SK-N-SH treated with all-trans-retinoic acid at 6 μM for 48 hours (cell line): ENCODE results near the gene WFS1.

Experiments used
- ATAC-seq: fragments of 200-7000 bp; cut with Tn5 transposase; 3 replicates; pipeline ENCODE4 v1.9.1; 2020; ENCODE audit warnings: mild to moderate bottlenecking, moderate library complexity
- ARNTL ChIP-seq: fragments of 450-650 bp; formaldehyde crosslinking; IDR thresholded peaks from 2 replicates; pipeline ENCODE4 v1.5.0; 2020; ENCODE audit warnings: low read depth, mild to moderate bottlenecking, moderate library complexity, borderline replicate concordance
- BACH2 ChIP-seq: fragments of 250-450 bp; sonication (Bioruptor Pico); IDR thresholded peaks from 2 replicates; pipeline ENCODE4 v1.9.0; 2021; ENCODE audit warnings: mild to moderate bottlenecking, borderline replicate concordance
- CSDC2 ChIP-seq: fragments of 250-450 bp; sonication (Bioruptor Pico); IDR thresholded peaks from 2 replicates; pipeline ENCODE4 v1.5.0; 2020; ENCODE audit warnings: mild to moderate bottlenecking, moderate library complexity
- CSRNP3 ChIP-seq: fragments of 250-450 bp; sonication (Bioruptor Pico); IDR thresholded peaks from 2 replicates; pipeline ENCODE4 v1.5.1; 2021; ENCODE audit warnings: mild to moderate bottlenecking, moderate library complexity
- ESRRG ChIP-seq: fragments of 250-450 bp; sonication (Bioruptor Pico); IDR thresholded peaks from 2 replicates; pipeline ENCODE4 v1.6.1; 2021; ENCODE audit warnings: mild to moderate bottlenecking
- GLIS3 ChIP-seq: fragments of 250-450 bp; sonication (Bioruptor Pico); IDR thresholded peaks from 2 replicates; pipeline ENCODE4 v1.5.0; 2020; ENCODE audit warnings: mild to moderate bottlenecking, moderate library complexity
- ISL1 ChIP-seq: fragments of 250-450 bp; sonication (Bioruptor Pico); IDR thresholded peaks from 2 replicates; pipeline ENCODE4 v2.1.2; 2022; ENCODE audit warnings: mild to moderate bottlenecking, moderate library complexity
- OSR1 ChIP-seq: fragments of 250-450 bp; sonication (Bioruptor Pico); IDR thresholded peaks from 2 replicates; pipeline ENCODE4 v1.8.0; 2022; ENCODE audit warnings: moderate library complexity, mild to moderate bottlenecking, inconsistent platforms
- PPARA ChIP-seq: fragments of 250-450 bp; sonication (Bioruptor Pico); IDR thresholded peaks from 2 replicates; pipeline ENCODE4 v1.5.0; 2020; ENCODE audit warnings: mild to moderate bottlenecking, borderline replicate concordance
- RARB ChIP-seq: fragments of 250-450 bp; sonication (Bioruptor Pico); IDR thresholded peaks from 2 replicates; pipeline ENCODE4 v1.8.0; 2021; ENCODE audit warnings: mild to moderate bottlenecking, moderate library complexity
- SNAI2 ChIP-seq: fragments of 250-450 bp; sonication (Bioruptor Pico); IDR thresholded peaks from 2 replicates; pipeline ENCODE4 v1.5.0; 2020; ENCODE audit warnings: mild to moderate bottlenecking, moderate library complexity
- TCF4 ChIP-seq: fragments of 250-450 bp; sonication (Bioruptor Pico); IDR thresholded peaks from 2 replicates; pipeline ENCODE4 v1.8.0; 2021; ENCODE audit warnings: mild to moderate bottlenecking, moderate library complexity, borderline replicate concordance
- TOX ChIP-seq: fragments of 250-450 bp; sonication (Bioruptor Pico); IDR thresholded peaks from 2 replicates; pipeline ENCODE4 v1.8.0; 2021; ENCODE audit warnings: mild to moderate bottlenecking, moderate library complexity, borderline replicate concordance
- TSHZ2 ChIP-seq: fragments of 250-450 bp; sonication (Bioruptor Pico); IDR thresholded peaks from 2 replicates; pipeline ENCODE4 v1.5.0; 2020; ENCODE audit warnings: mild to moderate bottlenecking, moderate library complexity
- ZFP3 ChIP-seq: fragments of 250-450 bp; sonication (Bioruptor Pico); IDR thresholded peaks from 2 replicates; pipeline ENCODE4 v1.5.0; 2020; ENCODE audit warnings: mild to moderate bottlenecking, moderate library complexity
- ZFP30 ChIP-seq: fragments of 450-650 bp; formaldehyde crosslinking; IDR thresholded peaks from 2 replicates; pipeline ENCODE4 v1.5.0; 2022; ENCODE audit warnings: mild to moderate bottlenecking, moderate library complexity
- ZNF565 ChIP-seq: fragments of 450-650 bp; formaldehyde crosslinking; conservative IDR thresholded peaks from 2 replicates; pipeline ENCODE4 v1.5.0; 2020; ENCODE audit warnings: low read depth, mild to moderate bottlenecking, moderate library complexity
- ZNF70 ChIP-seq: fragments of 450-650 bp; formaldehyde crosslinking; IDR thresholded peaks from 2 replicates; pipeline ENCODE4 v1.5.0; 2020; ENCODE audit warnings: mild to moderate bottlenecking, moderate library complexity
- ZNF8 ChIP-seq: fragments of 450-650 bp; formaldehyde crosslinking; IDR thresholded peaks from 2 replicates; pipeline ENCODE4 v1.5.0; 2020; ENCODE audit warnings: mild to moderate bottlenecking, moderate library complexity
- TF ChIP-seq, protein P1 (sequence below): fragments of 250-450 bp; sonication (Bioruptor Pico); IDR thresholded peaks from 2 replicates; pipeline ENCODE4 v1.5.1; 2020; ENCODE audit warnings: low read depth, mild to moderate bottlenecking, moderate library complexity
- TF ChIP-seq, protein P2 (sequence below): fragments of 250-450 bp; sonication (Bioruptor Pico); IDR thresholded peaks from 2 replicates; pipeline ENCODE4 v1.8.0; 2021; ENCODE audit warnings: low read depth, mild to moderate bottlenecking, moderate library complexity, borderline replicate concordance

The WFS1 gene

DNA sequence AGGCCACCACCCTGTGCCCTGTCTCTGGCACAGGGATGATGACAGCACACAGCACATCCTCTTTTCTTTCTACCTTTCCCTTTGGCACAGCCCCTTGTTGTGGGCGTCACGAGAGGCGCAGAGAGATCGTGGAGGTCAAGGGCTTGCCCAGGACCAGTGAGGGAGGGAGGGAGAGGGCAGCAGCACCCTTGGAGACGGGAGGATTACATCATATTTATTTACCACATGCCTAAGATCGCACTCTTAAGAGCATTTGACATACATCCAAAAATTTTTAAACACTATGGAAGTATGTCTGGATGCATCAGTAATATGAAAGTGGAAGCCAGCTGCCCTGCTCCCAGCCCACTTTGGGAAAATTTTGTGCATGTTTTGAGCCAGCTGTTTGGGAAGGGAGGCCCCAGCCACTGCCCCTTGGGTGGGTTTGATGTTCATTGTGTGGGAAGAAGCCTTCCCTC lies 12.7 kb downstream of the WFS1 start:
- TF ChIP-seq ZNF8 (CRISPR knock-in tag) (no peak), TCF4 (CRISPR knock-in tag) (no peak), CSDC2 (CRISPR knock-in tag) (no peak), ZFP30 (CRISPR knock-in tag) (no peak), ZFP3 (CRISPR knock-in tag) (no peak), OSR1 (CRISPR knock-in tag) (no peak), ESRRG (CRISPR knock-in tag) (no peak), RARB (CRISPR knock-in tag) (no peak), TOX (CRISPR knock-in tag) (no peak), SNAI2 (CRISPR knock-in tag) (no peak), PPARA (CRISPR knock-in tag) (no peak), ZNF70 (CRISPR knock-in tag) (no peak), GLIS3 (CRISPR knock-in tag) (no peak)
- TF ChIP-seq, protein P1, sequence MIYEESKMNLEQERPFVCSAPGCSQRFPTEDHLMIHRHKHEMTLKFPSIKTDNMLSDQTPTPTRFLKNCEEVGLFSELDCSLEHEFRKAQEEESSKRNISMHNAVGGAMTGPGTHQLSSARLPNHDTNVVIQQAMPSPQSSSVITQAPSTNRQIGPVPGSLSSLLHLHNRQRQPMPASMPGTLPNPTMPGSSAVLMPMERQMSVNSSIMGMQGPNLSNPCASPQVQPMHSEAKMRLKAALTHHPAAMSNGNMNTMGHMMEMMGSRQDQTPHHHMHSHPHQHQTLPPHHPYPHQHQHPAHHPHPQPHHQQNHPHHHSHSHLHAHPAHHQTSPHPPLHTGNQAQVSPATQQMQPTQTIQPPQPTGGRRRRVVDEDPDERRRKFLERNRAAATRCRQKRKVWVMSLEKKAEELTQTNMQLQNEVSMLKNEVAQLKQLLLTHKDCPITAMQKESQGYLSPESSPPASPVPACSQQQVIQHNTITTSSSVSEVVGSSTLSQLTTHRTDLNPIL (CRISPR knock-in tag) = no peak
- TF ChIP-seq, protein P2, sequence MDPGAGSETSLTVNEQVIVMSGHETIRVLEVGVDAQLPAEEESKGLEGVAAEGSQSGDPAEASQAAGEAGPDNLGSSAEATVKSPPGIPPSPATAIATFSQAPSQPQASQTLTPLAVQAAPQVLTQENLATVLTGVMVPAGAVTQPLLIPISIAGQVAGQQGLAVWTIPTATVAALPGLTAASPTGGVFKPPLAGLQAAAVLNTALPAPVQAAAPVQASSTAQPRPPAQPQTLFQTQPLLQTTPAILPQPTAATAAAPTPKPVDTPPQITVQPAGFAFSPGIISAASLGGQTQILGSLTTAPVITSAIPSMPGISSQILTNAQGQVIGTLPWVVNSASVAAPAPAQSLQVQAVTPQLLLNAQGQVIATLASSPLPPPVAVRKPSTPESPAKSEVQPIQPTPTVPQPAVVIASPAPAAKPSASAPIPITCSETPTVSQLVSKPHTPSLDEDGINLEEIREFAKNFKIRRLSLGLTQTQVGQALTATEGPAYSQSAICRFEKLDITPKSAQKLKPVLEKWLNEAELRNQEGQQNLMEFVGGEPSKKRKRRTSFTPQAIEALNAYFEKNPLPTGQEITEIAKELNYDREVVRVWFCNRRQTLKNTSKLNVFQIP (CRISPR knock-in tag) = no peak
- no peak for ATAC-seq

GRCh38 chr4:6283282-6283681 lies 13.6 kb downstream of the WFS1 start:
- no peak for TF ChIP-seq ESRRG (CRISPR knock-in tag)
- no peak for ATAC-seq

- no peak for TF ChIP-seq CSDC2 (CRISPR knock-in tag)
- TF ChIP-seq SNAI2 (CRISPR knock-in tag) = no peak
- TF ChIP-seq ZNF565 (CRISPR knock-in tag) = no peak
- TF ChIP-seq TOX (CRISPR knock-in tag) = no peak
- ATAC-seq = no peak
These were observed 17.6 kb downstream of the WFS1 start for GRCh38 chr4:6287017-6287788.

GRCh38 chr4:6288342-6288741 lies 18.7 kb downstream of the WFS1 start:
- TF ChIP-seq SNAI2 (CRISPR knock-in tag) (no peak), ZFP3 (CRISPR knock-in tag) (no peak), ZNF565 (CRISPR knock-in tag) (no peak), GLIS3 (CRISPR knock-in tag) (no peak), ZFP30 (CRISPR knock-in tag) (no peak), ZNF70 (CRISPR knock-in tag) (no peak), ISL1 (CRISPR knock-in tag) (no peak), PPARA (CRISPR knock-in tag) (no peak), TOX (CRISPR knock-in tag) (no peak), TCF4 (CRISPR knock-in tag) (no peak), TSHZ2 (CRISPR knock-in tag) (no peak), CSRNP3 (CRISPR knock-in tag) (no peak), ZNF8 (CRISPR knock-in tag) (no peak), ESRRG (CRISPR knock-in tag) (no peak), BACH2 (CRISPR knock-in tag) (no peak), ARNTL (CRISPR knock-in tag) (no peak), RARB (CRISPR knock-in tag) (no peak), CSDC2 (CRISPR knock-in tag) (no peak)
- TF ChIP-seq, protein P1 (CRISPR knock-in tag) = no peak
- TF ChIP-seq, protein P2 (CRISPR knock-in tag) = no peak
- ATAC-seq = no peak
